ENCODE data around the gene TAOK3. TPM values are rescaled to one million over a fixed set of nuclear protein-coding genes. Genes with fewer than 3 reads are reported as not detected.

TAOK3 gene
- total RNA-seq, 1 experiment from 2014 or later: 39.1 TPM

GRCh38 chr12:118336123-118336522, 36.6 kb downstream of the TAOK3 start:
- H3K4me1 Mint-ChIP-seq (ENCODE audit: low read depth, unreplicated experiment): peaks cover 38% of the 10 kb centered on the region
- no TSS peak for BruUV-seq (replicated peaks)
- TF ChIP-seq CTCF (IDR thresholded peaks at IDR 0.05; ENCODE audit: unreplicated experiment): no peak
- H3K27me3 Mint-ChIP-seq (ENCODE audit: unreplicated experiment): no peaks in the 10 kb centered on the region
- H3K9me3 Mint-ChIP-seq (ENCODE audit: low read depth, unreplicated experiment): no peaks in the 10 kb centered on the region
- DNase-seq: no peak
- H3K36me3 Mint-ChIP-seq (ENCODE audit: insufficient read depth, unreplicated experiment): no peaks in the 10 kb centered on the region
- H3K27ac Mint-ChIP-seq (ENCODE audit: unreplicated experiment): peak overlapping the region; percentile 56
- intact Hi-C loops (cut with micrococcal nuclease; ENCODE audit: unreplicated experiment): loop anchor here (2.0 kb wide), 1 partner anchor 21 kb away; no protein-coding TSS in a partner anchor
- CTCF ChIA-PET: interaction anchor here (0.5 to 0.6 kb wide), 2 partner anchors 64 to 1627 kb away, joined by 5 to 8 read pairs; no protein-coding TSS in a partner anchor
- no peak overlapping the region for H3K4me3 Mint-ChIP-seq (ENCODE audit: low read depth, unreplicated experiment)

- H3K27ac Mint-ChIP-seq (ENCODE audit: unreplicated experiment): no peak overlapping the region
- intact Hi-C loops (cut with micrococcal nuclease; ENCODE audit: unreplicated experiment): no loop called here
- CTCF ChIA-PET: no interaction called here
- peaks cover 38% of the 10 kb centered on the region for H3K4me1 Mint-ChIP-seq (ENCODE audit: low read depth, unreplicated experiment)
- no peak for DNase-seq
- no peaks in the 10 kb centered on the region for H3K27me3 Mint-ChIP-seq (ENCODE audit: unreplicated experiment)
- BruUV-seq (replicated peaks): no TSS peak
- no peak overlapping the region for H3K4me3 Mint-ChIP-seq (ENCODE audit: low read depth, unreplicated experiment)
- no peaks in the 10 kb centered on the region for H3K36me3 Mint-ChIP-seq (ENCODE audit: insufficient read depth, unreplicated experiment)
- no peaks in the 10 kb centered on the region for H3K9me3 Mint-ChIP-seq (ENCODE audit: low read depth, unreplicated experiment)
- TF ChIP-seq CTCF (IDR thresholded peaks at IDR 0.05; ENCODE audit: unreplicated experiment): no peak
Measured at GRCh38 chr12:118334939-118335567, 37.7 kb downstream of the TAOK3 start.

- Mint-ChIP-seq H3K27me3 (ENCODE audit: unreplicated experiment) (no peaks in the 10 kb centered on the region), H3K27ac (ENCODE audit: unreplicated experiment) (no peak overlapping the region), H3K4me3 (ENCODE audit: low read depth, unreplicated experiment) (no peak overlapping the region), H3K9me3 (ENCODE audit: low read depth, unreplicated experiment) (no peaks in the 10 kb centered on the region), H3K4me1 (ENCODE audit: low read depth, unreplicated experiment) (peaks cover 38% of the 10 kb centered on the region), H3K36me3 (ENCODE audit: insufficient read depth, unreplicated experiment) (no peaks in the 10 kb centered on the region)
- BruUV-seq (replicated peaks): no TSS peak
- intact Hi-C loops (cut with micrococcal nuclease; ENCODE audit: unreplicated experiment): no loop called here
- no peak for TF ChIP-seq CTCF (IDR thresholded peaks at IDR 0.05; ENCODE audit: unreplicated experiment)
- CTCF ChIA-PET: interaction anchor here (0.7 kb wide), 2 partner anchors 24 to 25 kb away, joined by 3 to 4 read pairs; no protein-coding TSS in a partner anchor
- DNase-seq: no peak
Measured at GRCh38 chr12:118334241-118334640, 38.5 kb downstream of the TAOK3 start.

- Mint-ChIP-seq H3K36me3 (ENCODE audit: insufficient read depth, unreplicated experiment) (no peaks in the 10 kb centered on the region), H3K9me3 (ENCODE audit: low read depth, unreplicated experiment) (no peaks in the 10 kb centered on the region), H3K27ac (ENCODE audit: unreplicated experiment) (no peak overlapping the region), H3K4me1 (ENCODE audit: low read depth, unreplicated experiment) (peaks cover 38% of the 10 kb centered on the region), H3K4me3 (ENCODE audit: low read depth, unreplicated experiment) (no peak overlapping the region), H3K27me3 (ENCODE audit: unreplicated experiment) (no peaks in the 10 kb centered on the region)
- intact Hi-C loops (cut with micrococcal nuclease; ENCODE audit: unreplicated experiment): no loop called here
- DNase-seq: no peak
- CTCF ChIA-PET: no interaction called here
- no peak for TF ChIP-seq CTCF (IDR thresholded peaks at IDR 0.05; ENCODE audit: unreplicated experiment)
- BruUV-seq (replicated peaks): no TSS peak
Measured at GRCh38 chr12:118332511-118332910, 40.2 kb downstream of the TAOK3 start.
